ENCODE measurements around the gene NEURL3. TPM values are rescaled to one million over a fixed set of nuclear protein-coding genes. Genes with fewer than 3 reads are reported as not detected.

NEURL3 gene
- total and polyA plus RNA-seq, 3 experiments from 2014 or later, result 0.22 TPM; not detected in 2

- POLR2A ChIA-PET, result interaction anchor here (2.9 kb wide), 1 partner anchor 9 kb away, joined by 15 read pairs; the partner anchor contains the start of gene ARID5A
- H3K27ac Mint-ChIP-seq, result peak overlapping the region in 7 of 8 donors; percentile 18 to 94 (median 82)
- H3K27me3 ChIP-seq (ENCODE audit: insufficient read depth, low read length, poor library complexity, severe bottlenecking), result no peaks in the 10 kb centered on the region
- H3K27me3 Mint-ChIP-seq, result no peaks in the 10 kb centered on the region
- H3K36me3 ChIP-seq (ENCODE audit: insufficient read depth, low read length), result peaks cover 23% of the 10 kb centered on the region
- DNase-seq, result peak in 2 of 5 donors; percentile 20 to 38
- no peaks in the 10 kb centered on the region for H3K9me3 ChIP-seq (ENCODE audit: low read length)
- no peak overlapping the region for H3K4me3 ChIP-seq (ENCODE audit: low read length)
- H3K36me3 Mint-ChIP-seq, result peaks cover 0 to 80% (median 12%) of the 10 kb centered on the region in 3 donors
- H3K4me3 Mint-ChIP-seq, result peak overlapping the region in 4 of 7 donors; percentile 63 to 81 (median 74)
- H3K9me3 Mint-ChIP-seq, result no peaks in the 10 kb centered on the region
- CTCF ChIA-PET, result interaction anchor here (0.9 to 3.3 kb wide), 2 partner anchors 8 to 139 kb away, joined by 3 to 11 read pairs; no protein-coding TSS in a partner anchor
- H3K4me1 ChIP-seq (ENCODE audit: insufficient read depth, low read length), result peaks cover 54% of the 10 kb centered on the region
- H3K4me1 Mint-ChIP-seq, result peaks cover 48 to 62% (median 58%) of the 10 kb centered on the region in 3 donors
- H3K27ac ChIP-seq (ENCODE audit: low read depth, low read length), result no peak overlapping the region
Measured at GRCh38 chr2:96546797-96547196, 41.6 kb upstream of the NEURL3 start.

- Mint-ChIP-seq H3K36me3 (peaks cover 0 to 80% (median 14%) of the 10 kb centered on the region in 3 donors), H3K9me3 (no peaks in the 10 kb centered on the region), H3K27ac (peak overlapping the region in 7 of 8 donors; percentile 38 to 94 (median 82)), H3K4me1 (peaks cover 51 to 67% (median 63%) of the 10 kb centered on the region in 3 donors), H3K27me3 (no peaks in the 10 kb centered on the region), H3K4me3 (peak overlapping the region in 6 of 7 donors; percentile 62 to 81 (median 72))
- Histone ChIP-seq H3K36me3 (ENCODE audit: insufficient read depth, low read length) (peaks cover 23% of the 10 kb centered on the region), H3K9me3 (ENCODE audit: low read length) (no peaks in the 10 kb centered on the region), H3K4me3 (ENCODE audit: low read length) (no peak overlapping the region), H3K4me1 (ENCODE audit: insufficient read depth, low read length) (peaks cover 54% of the 10 kb centered on the region), H3K27me3 (ENCODE audit: insufficient read depth, low read length, poor library complexity, severe bottlenecking) (no peaks in the 10 kb centered on the region), H3K27ac (ENCODE audit: low read depth, low read length) (no peak overlapping the region)
- CTCF ChIA-PET, result interaction anchor here (0.9 to 3.3 kb wide), 2 partner anchors 8 to 139 kb away, joined by 3 to 11 read pairs; no protein-coding TSS in a partner anchor
- POLR2A ChIA-PET, result interaction anchor here (2.9 kb wide), 1 partner anchor 8 kb away, joined by 15 read pairs; the partner anchor contains the start of gene ARID5A
- DNase-seq, result no peak
Measured at GRCh38 chr2:96546321-96546720, 41.2 kb upstream of the NEURL3 start.

- peak overlapping the region in 3 of 7 donors; percentile 6 to 29 (median 18) for H3K4me3 Mint-ChIP-seq
- Histone ChIP-seq H3K9me3 (ENCODE audit: low read length) (no peaks in the 10 kb centered on the region), H3K4me3 (ENCODE audit: low read length) (no peak overlapping the region), H3K27ac (ENCODE audit: low read depth, low read length) (no peak overlapping the region), H3K27me3 (ENCODE audit: insufficient read depth, low read length, poor library complexity, severe bottlenecking) (no peaks in the 10 kb centered on the region), H3K4me1 (ENCODE audit: insufficient read depth, low read length) (peaks cover 75% of the 10 kb centered on the region), H3K36me3 (ENCODE audit: insufficient read depth, low read length) (peaks cover 5% of the 10 kb centered on the region)
- peaks cover 73 to 87% (median 85%) of the 10 kb centered on the region in 3 donors for H3K4me1 Mint-ChIP-seq
- H3K27me3 Mint-ChIP-seq, result peaks cover 0 to 7% of the 10 kb centered on the region in 2 donors
- H3K9me3 Mint-ChIP-seq, result no peaks in the 10 kb centered on the region
- ChIA-PET CTCF (interaction anchor here (0.8 to 6.3 kb wide), 3 partner anchors 11 to 135 kb away, joined by 3 to 71 read pairs (median 9); no protein-coding TSS in a partner anchor), POLR2A (interaction anchor here (0.9 kb wide), 1 partner anchor 217 kb away, joined by 3 read pairs; the partner anchor contains the start of gene ITPRIPL1)
- H3K27ac Mint-ChIP-seq, result peak overlapping the region in 3 of 8 donors; percentile 16 to 70 (median 60)
- DNase-seq, result no peak
- peaks cover 0 to 82% (median 14%) of the 10 kb centered on the region in 3 donors for H3K36me3 Mint-ChIP-seq
Measured at GRCh38 chr2:96542357-96542977, 37.3 kb upstream of the NEURL3 start.

- ChIA-PET CTCF (interaction anchor here (0.8 to 6.3 kb wide), 6 partner anchors 10 to 237 kb away, joined by 3 to 71 read pairs (median 6); no protein-coding TSS in a partner anchor), POLR2A (interaction anchor here (5.6 kb wide), 1 partner anchor 12 kb away, joined by 51 read pairs; no protein-coding TSS in a partner anchor)
- no peaks in the 10 kb centered on the region for H3K9me3 ChIP-seq (ENCODE audit: low read length)
- DNase-seq, result no peak
- H3K4me3 ChIP-seq (ENCODE audit: low read length), result no peak overlapping the region
- H3K27me3 ChIP-seq (ENCODE audit: insufficient read depth, low read length, poor library complexity, severe bottlenecking), result no peaks in the 10 kb centered on the region
- Mint-ChIP-seq H3K36me3 (peaks cover 0 to 79% (median 14%) of the 10 kb centered on the region in 3 donors), H3K27ac (peak overlapping the region in 3 of 8 donors; percentile 13 to 66 (median 29)), H3K4me1 (peaks cover 68 to 78% (median 76%) of the 10 kb centered on the region in 3 donors), H3K27me3 (peaks cover 0 to 10% of the 10 kb centered on the region in 2 donors), H3K9me3 (peaks cover 0 to 2% (median 0%) of the 10 kb centered on the region in 5 donors), H3K4me3 (peak overlapping the region in 1 of 7 donors; percentile 12)
- H3K27ac ChIP-seq (ENCODE audit: low read depth, low read length), result no peak overlapping the region
- peaks cover 5% of the 10 kb centered on the region for H3K36me3 ChIP-seq (ENCODE audit: insufficient read depth, low read length)
- H3K4me1 ChIP-seq (ENCODE audit: insufficient read depth, low read length), result peaks cover 67% of the 10 kb centered on the region
Measured at GRCh38 chr2:96541398-96542152, 36.4 kb upstream of the NEURL3 start.

- H3K9me3 Mint-ChIP-seq, result peaks cover 0 to 2% (median 0%) of the 10 kb centered on the region in 5 donors
- ChIA-PET POLR2A (interaction anchor here (0.6 to 6.1 kb wide), 4 partner anchors 9 to 347 kb away, joined by 3 to 71 read pairs (median 27); no protein-coding TSS in a partner anchor), CTCF (interaction anchor here (1.1 to 6.3 kb wide), 6 partner anchors 13 to 136 kb away, joined by 3 to 71 read pairs (median 10); no protein-coding TSS in a partner anchor)
- H3K4me3 ChIP-seq (ENCODE audit: low read length), result peak overlapping the region; percentile 99
- peaks cover 61 to 76% (median 61%) of the 10 kb centered on the region in 3 donors for H3K4me1 Mint-ChIP-seq
- peaks cover 5% of the 10 kb centered on the region for H3K36me3 ChIP-seq (ENCODE audit: insufficient read depth, low read length)
- H3K9me3 ChIP-seq (ENCODE audit: low read length), result no peaks in the 10 kb centered on the region
- peak overlapping the region; percentile 55 to 98 (median 97) for H3K4me3 Mint-ChIP-seq
- peaks cover 0 to 67% (median 9%) of the 10 kb centered on the region in 3 donors for H3K36me3 Mint-ChIP-seq
- no peak overlapping the region for H3K27ac ChIP-seq (ENCODE audit: low read depth, low read length)
- no peak for DNase-seq
- peak overlapping the region; percentile 80 to 100 (median 98) for H3K27ac Mint-ChIP-seq
- H3K4me1 ChIP-seq (ENCODE audit: insufficient read depth, low read length), result peaks cover 63% of the 10 kb centered on the region
- no peaks in the 10 kb centered on the region for H3K27me3 ChIP-seq (ENCODE audit: insufficient read depth, low read length, poor library complexity, severe bottlenecking)
- peaks cover 0 to 10% of the 10 kb centered on the region in 2 donors for H3K27me3 Mint-ChIP-seq
Measured at GRCh38 chr2:96540136-96540535, 35.0 kb upstream of the NEURL3 start.

- peak overlapping the region; percentile 92 for H3K27ac ChIP-seq (ENCODE audit: low read depth, low read length)
- peaks cover 55% of the 10 kb centered on the region for H3K4me1 ChIP-seq (ENCODE audit: insufficient read depth, low read length)
- H3K36me3 Mint-ChIP-seq, result peaks cover 0 to 61% (median 6%) of the 10 kb centered on the region in 3 donors
- peaks cover 54 to 71% (median 56%) of the 10 kb centered on the region in 3 donors for H3K4me1 Mint-ChIP-seq
- CTCF ChIA-PET, result interaction anchor here (1.1 to 6.3 kb wide), 8 partner anchors 8 to 261 kb away, joined by 3 to 71 read pairs (median 11); no protein-coding TSS in a partner anchor
- peaks cover 0 to 10% of the 10 kb centered on the region in 2 donors for H3K27me3 Mint-ChIP-seq
- H3K27ac Mint-ChIP-seq, result peak overlapping the region; percentile 96 to 100 (median 98)
- no peaks in the 10 kb centered on the region for H3K27me3 ChIP-seq (ENCODE audit: insufficient read depth, low read length, poor library complexity, severe bottlenecking)
- POLR2A ChIA-PET, result interaction anchor here (0.8 to 6.1 kb wide), 9 partner anchors 8 to 235 kb away, joined by 3 to 71 read pairs (median 7); no protein-coding TSS in a partner anchor
- H3K4me3 Mint-ChIP-seq, result peak overlapping the region; percentile 86 to 98 (median 97)
- no peak for DNase-seq
- H3K9me3 ChIP-seq (ENCODE audit: low read length), result no peaks in the 10 kb centered on the region
- H3K4me3 ChIP-seq (ENCODE audit: low read length), result peak overlapping the region; percentile 99
- peaks cover 0 to 2% (median 0%) of the 10 kb centered on the region in 5 donors for H3K9me3 Mint-ChIP-seq
- H3K36me3 ChIP-seq (ENCODE audit: insufficient read depth, low read length), result peaks cover 5% of the 10 kb centered on the region
Measured at GRCh38 chr2:96539215-96539920, 34.2 kb upstream of the NEURL3 start.
